Fibroblast of pulmonary artery (primary cell): ENCODE results near the gene WDCP.

Experiments
- DNase-seq: peaks from one replicate; pipeline ENCODE4 v3.0.0-alpha.2; 2010; ENCODE audit warnings: low read depth
- H3K4me3 ChIP-seq: replicated peaks from 2 replicates; pipeline ENCODE4 v1.5.1; 2011; ENCODE audit warnings: low read depth, mild to moderate bottlenecking, control low read depth, low read length, moderate library complexity
- CTCF ChIP-seq: IDR thresholded peaks from 2 replicates; pipeline ENCODE4 v1.5.1; 2011; ENCODE audit warnings: mild to moderate bottlenecking, control low read depth, low read length, inconsistent platforms; ENCODE audit errors: missing control alignments

The WDCP gene

GRCh38 chr2:24020244-24020643 lies 26.9 kb downstream of the WDCP start:
- no peak overlapping the region for H3K4me3 ChIP-seq
- TF ChIP-seq CTCF, result no peak
- no peak for DNase-seq

- TF ChIP-seq CTCF, result no peak
- no peak for DNase-seq
- H3K4me3 ChIP-seq, result no peak overlapping the region
Measured at GRCh38 chr2:24019729-24020128, 27.5 kb downstream of the WDCP start.

GRCh38 chr2:24018241-24018640 lies 28.9 kb downstream of the WDCP start:
- TF ChIP-seq CTCF, result no peak
- no peak for DNase-seq
- no peak overlapping the region for H3K4me3 ChIP-seq

GRCh38 chr2:24017711-24018110 lies 29.5 kb downstream of the WDCP start:
- no peak for TF ChIP-seq CTCF
- DNase-seq, result no peak
- no peak overlapping the region for H3K4me3 ChIP-seq

- no peak for TF ChIP-seq CTCF
- DNase-seq, result no peak
- no peak overlapping the region for H3K4me3 ChIP-seq
Measured at GRCh38 chr2:24016853-24017703, 30.1 kb downstream of the WDCP start.

- H3K4me3 ChIP-seq, result no peak overlapping the region
- no peak for TF ChIP-seq CTCF
Measured at GRCh38 chr2:24016376-24016761, 30.8 kb downstream of the WDCP start.

More at GRCh38 chr2:24016376-24016761, 30.8 kb downstream of the WDCP start:
- DNase-seq, result no peak
